ENCODE data around the gene SLX4.

Gene SLX4

DNA sequence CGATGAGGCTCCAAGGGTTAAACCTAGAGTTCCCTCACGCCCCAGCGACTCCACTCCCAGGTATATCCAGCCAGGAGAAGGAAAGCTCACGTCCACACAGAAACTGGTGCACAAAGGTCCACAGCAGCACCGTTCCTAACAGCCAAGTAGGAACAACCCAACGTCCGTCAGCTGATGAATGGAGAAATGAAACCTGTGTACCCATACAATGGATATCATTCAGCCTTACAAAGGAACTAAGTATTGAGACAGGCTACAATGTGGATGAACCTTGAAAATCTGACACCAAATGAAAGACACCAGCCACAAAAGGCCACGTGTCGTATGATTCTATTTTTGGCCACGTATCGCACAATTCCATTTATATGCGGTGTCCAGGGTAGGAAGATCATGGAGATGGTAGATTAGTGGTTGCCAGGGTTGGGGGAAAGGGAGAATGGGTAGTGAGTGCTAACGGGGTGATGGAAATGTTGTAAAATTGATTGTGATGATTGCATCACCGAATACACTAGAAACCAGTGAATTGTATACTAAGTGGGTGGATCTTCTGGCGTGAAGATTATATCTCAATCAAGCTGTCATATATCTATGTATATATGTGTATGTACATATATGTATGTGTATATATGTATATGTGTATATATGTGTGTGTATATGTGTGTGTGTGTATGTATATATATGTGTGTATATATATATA is 64.3 kb downstream of the SLX4 start:
- no peak for DNase-seq

DNA sequence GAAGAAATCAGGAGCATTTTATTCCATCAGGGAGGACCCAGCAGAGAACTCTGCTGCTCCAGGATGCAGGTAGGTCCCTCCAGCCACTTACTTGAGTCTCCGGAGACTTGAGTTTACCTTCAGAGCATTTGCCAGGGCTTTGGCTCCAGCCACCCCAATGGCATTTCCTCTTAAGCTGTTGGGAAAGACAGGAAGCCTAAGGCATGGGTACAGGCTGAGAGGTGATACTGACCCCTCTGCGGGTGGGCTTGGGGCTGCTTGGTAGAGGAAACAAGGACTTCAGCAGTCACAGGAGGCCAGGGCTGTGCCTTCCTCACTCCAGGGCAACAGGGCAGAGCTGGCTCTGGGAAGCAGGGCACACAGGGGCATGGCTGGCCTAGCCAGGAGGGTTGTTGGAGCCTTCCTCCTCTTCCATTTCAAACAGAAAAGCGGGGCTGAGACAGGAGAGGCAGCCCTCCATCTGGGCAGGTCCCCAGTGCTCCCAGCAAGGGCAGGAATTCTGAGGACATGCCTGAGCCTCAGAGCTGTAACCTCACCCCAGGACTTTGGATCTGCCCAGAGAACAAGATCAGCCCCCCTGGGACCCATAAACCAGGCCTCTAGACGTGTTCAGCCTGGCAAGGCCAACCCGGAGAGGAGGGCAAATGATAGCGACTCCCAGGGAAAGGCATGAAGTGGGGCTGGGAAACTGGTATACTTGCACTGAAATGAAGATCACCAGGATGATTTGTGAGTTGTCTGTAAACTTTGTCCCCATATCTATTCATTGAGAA is 68.6 kb downstream of the SLX4 start:
- DNase-seq, result no peak

DNA sequence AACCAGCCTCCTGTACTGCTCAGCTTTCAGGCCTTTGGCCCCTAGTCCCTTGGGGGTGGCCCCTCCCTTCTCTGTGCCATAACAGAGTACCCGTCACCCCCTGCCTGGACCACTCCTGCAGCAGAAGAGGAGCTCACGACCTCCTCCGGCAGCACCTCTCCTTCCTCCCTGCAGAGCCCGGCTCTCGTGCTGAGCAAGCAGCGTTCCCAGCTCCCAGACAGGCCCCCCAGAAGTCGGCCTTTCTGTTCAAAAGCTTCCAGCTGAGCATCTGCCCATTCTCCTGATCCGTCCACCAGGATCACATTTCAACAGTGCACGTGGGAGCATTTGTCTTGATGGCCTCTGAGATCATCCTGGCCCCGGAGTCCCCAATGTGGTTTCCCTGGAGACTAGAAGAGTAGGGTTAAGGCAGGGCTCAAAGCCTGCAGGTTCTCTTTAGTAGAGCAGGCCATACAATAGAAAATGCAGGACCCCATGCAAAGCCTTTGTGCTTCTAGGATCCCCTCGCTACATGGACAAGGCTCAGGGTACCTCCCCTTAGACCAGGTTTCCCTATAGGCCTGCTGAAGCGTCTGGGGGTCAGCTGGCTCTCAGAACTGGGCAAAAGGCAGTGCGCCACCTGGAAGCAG is 69.8 kb downstream of the SLX4 start:
- DNase-seq, result no peak

DNA sequence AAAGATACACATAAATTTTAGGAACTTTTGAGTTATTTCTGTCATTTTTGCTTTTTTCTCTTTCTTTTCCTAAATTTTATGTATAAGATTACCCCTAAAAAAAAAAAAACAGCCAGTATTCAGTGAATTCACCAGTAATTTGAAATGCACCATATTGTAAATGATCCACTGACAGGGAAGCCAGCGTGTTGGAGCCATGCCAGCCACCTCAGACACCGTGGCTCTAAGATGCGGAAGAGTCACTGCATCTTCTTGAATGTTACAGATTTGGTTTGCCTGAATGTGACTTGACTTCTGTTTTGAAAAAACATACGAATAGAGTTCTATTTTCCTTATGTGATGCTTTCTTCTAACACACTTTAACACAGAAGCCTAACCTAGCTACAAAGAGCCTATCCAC is 73.2 kb downstream of the SLX4 start:
- no peak for DNase-seq

DNA sequence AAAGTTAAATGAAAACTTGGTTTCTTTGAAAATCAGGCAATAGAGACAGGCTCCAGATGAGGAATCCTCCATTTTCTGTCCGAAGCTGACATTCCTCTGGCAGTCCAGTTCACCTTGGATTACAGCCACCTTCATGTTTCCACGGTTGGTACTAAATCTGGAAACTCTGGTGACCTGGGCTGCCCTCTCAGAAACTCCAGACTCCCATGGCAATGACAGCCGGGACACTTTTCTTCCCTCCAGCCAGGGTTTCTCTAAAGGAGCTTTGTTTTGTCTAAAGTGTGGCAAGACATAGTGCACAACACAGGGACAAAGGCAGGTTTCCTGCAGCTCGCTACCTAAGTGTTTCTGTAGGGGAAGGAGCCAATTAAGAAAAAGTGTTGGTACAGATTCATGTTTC is 74.6 kb downstream of the SLX4 start:
- DNase-seq, result no peak

DNA sequence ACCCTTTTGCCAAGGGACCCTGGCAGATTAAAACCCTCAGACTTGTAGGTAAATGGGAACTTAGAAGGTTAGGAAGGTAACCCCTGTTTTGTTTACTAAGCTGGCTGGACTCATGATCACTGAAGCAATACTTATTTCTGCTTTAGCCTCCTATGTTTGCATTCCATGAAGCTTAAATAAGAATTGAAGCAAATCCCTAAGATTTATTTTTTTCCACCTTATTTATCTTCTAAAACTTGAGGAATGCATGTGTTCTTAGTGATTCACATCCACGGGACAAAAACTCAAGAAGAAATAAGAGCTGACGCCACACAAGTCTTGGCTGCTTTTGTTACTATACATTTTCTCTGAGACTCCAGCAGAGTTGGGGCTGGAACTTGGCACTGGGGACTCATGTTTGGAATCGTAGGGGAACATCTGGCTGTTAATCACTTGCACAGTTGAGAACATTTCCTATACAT is 75.1 kb downstream of the SLX4 start:
- DNase-seq, result no peak

DNA sequence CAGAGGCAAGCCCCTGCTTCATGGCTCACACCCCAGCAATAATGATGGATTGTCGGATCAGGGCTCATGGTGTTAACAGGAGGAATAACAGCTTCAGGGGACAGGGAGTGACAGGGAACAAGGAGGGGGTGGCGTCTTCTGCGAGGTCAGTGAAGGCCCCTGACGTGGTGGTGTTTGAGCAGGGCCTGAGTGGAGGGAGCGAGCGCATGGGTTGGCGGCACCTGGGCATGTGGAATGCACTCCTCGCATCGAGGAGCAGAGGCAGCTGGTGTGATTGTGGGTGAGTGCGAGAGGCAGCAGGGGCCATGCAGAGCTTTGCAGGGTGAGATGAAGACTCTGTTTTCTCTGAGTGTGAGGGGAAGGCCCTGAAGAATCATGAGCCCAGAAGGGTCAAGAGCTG is 77.3 kb downstream of the SLX4 start:
- DNase-seq, result no peak

DNA sequence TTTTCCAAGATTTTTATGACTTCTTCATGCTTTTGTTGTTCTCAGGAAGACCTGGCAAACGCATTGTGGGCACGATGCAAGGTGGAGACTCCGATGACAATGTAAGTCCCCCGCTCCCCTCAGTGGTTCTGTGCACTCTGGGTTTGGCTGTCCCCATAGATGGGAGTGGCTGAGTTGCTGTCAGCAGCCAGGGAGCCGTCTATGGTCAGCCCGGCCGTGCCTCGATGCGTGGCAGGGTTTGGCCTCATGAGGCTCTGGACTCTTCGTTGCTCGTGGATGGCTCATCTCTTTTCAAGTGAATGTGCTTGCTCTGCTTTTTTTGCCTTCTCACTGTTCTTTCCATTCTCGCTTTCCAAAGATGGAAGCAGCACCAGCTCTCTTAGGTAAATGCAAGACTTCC is 78.7 kb downstream of the SLX4 start:
- no peak for DNase-seq
